HCT116 (cell line): ENCODE data around the gene PRPF39. TPM values are rescaled to one million over a fixed set of nuclear protein-coding genes. Genes with fewer than 3 reads are reported as not detected.

ENCODE experiments used
- ATAC-seq: fragments of 200-7000 bp; cut with Tn5 transposase; 2 replicates; pipeline ENCODE4 v1.9.1; 2020; ENCODE audit warnings: mild to moderate bottlenecking, moderate library complexity
- BruUV-seq: library from RNA; stranded (reverse); fragments of 400-500 nt; replicated peaks from 2 replicates; lab custom pipeline; 2021; lab: Mats Ljungman, UMichigan
- CTCF ChIA-PET: fragments of 300-600 bp; sonication (Branson Sonifier 250); formaldehyde crosslinking; loops from one replicate; lab custom pipeline; 2021; ENCODE audit warnings: antibody characterized with exemption; lab: Charles Lee
- POLR2A ChIA-PET: fragments of 300-600, 350-600 bp; sonication (Branson Sonifier 250); formaldehyde crosslinking; loops from one replicate; lab custom pipeline; 2021; ENCODE audit warnings: antibody characterized with exemption; lab: Charles Lee
- RAD21 ChIA-PET, 2 experiments: fragments of 300-600 bp; sonication (Branson Sonifier 250); formaldehyde crosslinking; loops; one replicate each; lab custom pipeline; 2023; ENCODE audit warnings: low total read pairs in 2 of 2; ENCODE audit not compliant: uncharacterized antibody in 2 of 2, unreplicated experiment in 2 of 2, low non-redundant PET in 1 of 2; lab: Charles Lee
- DNase-seq: peaks from one replicate; pipeline ENCODE4 v3.0.0-alpha.2; 2010; ENCODE audit warnings: low read depth, low spot score
- H2AFZ ChIP-seq: fragments of 200-600 bp; shearing (Covaris generic), sonication (generic); 2 replicates; pipeline ENCODE4 v1.6.1; 2017; ENCODE audit warnings: low read depth, mixed run types, mixed read lengths, antibody characterized with exemption, low read length; ENCODE audit not compliant: poor library complexity, severe bottlenecking
- H3K27ac ChIP-seq: 2 replicates; pipeline ENCODE4 v1.5.1; 2012; ENCODE audit warnings: low read depth, low read length
- H3K27me3 ChIP-seq: fragments of 200-600 bp; sonication (generic); 2 replicates; pipeline ENCODE4 v1.6.1; 2016; ENCODE audit warnings: mixed run types, low read length, mixed read lengths; ENCODE audit not compliant: insufficient read depth
- H3K36me3 ChIP-seq, 2 experiments: fragments of 200-500 bp in 1 of 2; fragments of 200-600 bp in 1 of 2; sonication (Bioruptor generic) in 1 of 2; sonication (generic) in 1 of 2; 2 replicates each; pipeline versions ENCODE4 v1.5.1 to v1.6.1; 2014 to 2016; ENCODE audit warnings: low read length in 2 of 2, inconsistent platforms in 1 of 2, mixed read lengths in 1 of 2, mixed run types in 1 of 2; ENCODE audit not compliant: insufficient read depth in 2 of 2, control insufficient read depth in 1 of 2
- H3K4me1 ChIP-seq, 2 experiments: fragments of 200-600 bp in 1 of 2; sonication (generic) in 1 of 2; 2 replicates each; pipeline versions ENCODE4 v1.5.1 to v1.6.1; 2012 to 2017; ENCODE audit warnings: low read length in 2 of 2, inconsistent platforms in 1 of 2, mild to moderate bottlenecking in 1 of 2, mixed read lengths in 1 of 2, mixed run types in 1 of 2, moderate library complexity in 1 of 2; ENCODE audit not compliant: insufficient read depth in 2 of 2, control insufficient read depth in 1 of 2
- H3K4me2 ChIP-seq: fragments of 200-600 bp; sonication (generic); 2 replicates; pipeline ENCODE4 v1.6.1; 2017; ENCODE audit warnings: mixed run types, low read length, mixed read lengths
- H3K4me3 ChIP-seq, 2 experiments: fragments of 200-600 bp in 1 of 2; sonication (generic) in 1 of 2; replicated peaks in 1 of 2; 2 replicates each; pipeline ENCODE4 v1.5.1; 2011 to 2016; ENCODE audit warnings: low read length in 2 of 2, control low read depth in 1 of 2, low read depth in 1 of 2, mild to moderate bottlenecking in 1 of 2, mixed read lengths in 1 of 2, mixed run types in 1 of 2
- H3K79me2 ChIP-seq: fragments of 200-600 bp; sonication (generic); 2 replicates; pipeline ENCODE4 v1.6.1; 2017; ENCODE audit warnings: mild to moderate bottlenecking, mixed run types, low read length, moderate library complexity, mixed read lengths; ENCODE audit not compliant: insufficient read depth
- H3K9ac ChIP-seq: fragments of 200-600 bp; sonication (generic); 2 replicates; pipeline ENCODE4 v1.6.1; 2016; ENCODE audit warnings: low read length, mixed read lengths
- H3K9me2 ChIP-seq: fragments of 200-600 bp; sonication (generic), shearing (Covaris generic); 2 replicates; pipeline ENCODE4 v1.6.1; 2017; ENCODE audit warnings: mixed run types, mild to moderate bottlenecking, moderate library complexity; ENCODE audit not compliant: insufficient read depth
- H3K9me3 ChIP-seq, 2 experiments: fragments of 200-500 bp in 1 of 2; fragments of 200-600 bp in 1 of 2; sonication (Bioruptor generic) in 1 of 2; sonication (generic) in 1 of 2; 2 replicates each; pipeline ENCODE4 v1.6.1; 2014 to 2017; ENCODE audit warnings: low read length in 2 of 2, mixed read lengths in 2 of 2, inconsistent platforms in 1 of 2, low read depth in 1 of 2, mild to moderate bottlenecking in 1 of 2, mixed run types in 1 of 2, moderate library complexity in 1 of 2; ENCODE audit not compliant: control insufficient read depth in 1 of 2, insufficient read depth in 1 of 2
- H4K20me1 ChIP-seq: fragments of 200-600 bp; sonication (generic), shearing (Covaris generic); 2 replicates; pipeline ENCODE4 v1.6.1; 2017; ENCODE audit warnings: mixed run types, mild to moderate bottlenecking, moderate library complexity; ENCODE audit not compliant: insufficient read depth
- ATF3 ChIP-seq: IDR thresholded peaks from 2 replicates; pipeline ENCODE4 v1.6.1; 2012
- CBX3 ChIP-seq: IDR thresholded peaks from 2 replicates; pipeline ENCODE4 v1.6.1; 2012; ENCODE audit warnings: low read depth
- CEBPB ChIP-seq: IDR thresholded peaks from 2 replicates; pipeline ENCODE4 v1.6.1; 2012; ENCODE audit warnings: low read depth
- CTCF ChIP-seq, 3 experiments: fragments of 200-600 bp in 1 of 3; sonication (generic) in 1 of 3; IDR thresholded peaks in 2 of 3; conservative IDR thresholded peaks in 1 of 3; 2 replicates each; pipeline ENCODE4 v1.5.1; 2012 to 2017; ENCODE audit warnings: low read depth in 2 of 3, low read length in 2 of 3, antibody characterized with exemption in 1 of 3, borderline replicate concordance in 1 of 3, control low read depth in 1 of 3, mild to moderate bottlenecking in 1 of 3, mixed read lengths in 1 of 3, mixed run types in 1 of 3, moderate library complexity in 1 of 3; ENCODE audit not compliant: insufficient read depth in 1 of 3
- EZH2phosphoT487 ChIP-seq: fragments of 200-600 bp; IDR thresholded peaks from 2 replicates; pipeline ENCODE4 v1.6.1; 2018; ENCODE audit warnings: antibody characterized with exemption, borderline replicate concordance
- JUND ChIP-seq: IDR thresholded peaks from 2 replicates; pipeline ENCODE4 v1.6.1; 2012
- MAX ChIP-seq: IDR thresholded peaks from 2 replicates; pipeline ENCODE4 v1.6.1; 2012
- POLR2A ChIP-seq: IDR thresholded peaks from 2 replicates; pipeline ENCODE4 v1.7.0; 2011; ENCODE audit warnings: borderline replicate concordance; ENCODE audit not compliant: insufficient read depth, insufficient read length; ENCODE audit errors: extremely low read depth
- SIN3A ChIP-seq: IDR thresholded peaks from 2 replicates; pipeline ENCODE4 v1.6.1; 2012; ENCODE audit warnings: low read depth
- SP1 ChIP-seq: IDR thresholded peaks from 2 replicates; pipeline ENCODE4 v1.6.1; 2012; ENCODE audit warnings: low read depth
- SRF ChIP-seq: IDR thresholded peaks from 2 replicates; pipeline ENCODE4 v1.6.1; 2012; ENCODE audit warnings: low read depth
- TCF7L2 ChIP-seq: IDR thresholded peaks from 2 replicates; pipeline ENCODE4 v1.7.0; 2011; ENCODE audit warnings: borderline replicate concordance, inconsistent platforms; ENCODE audit not compliant: insufficient read depth, insufficient read length; ENCODE audit errors: extremely low read depth
- ZFX ChIP-seq: fragments of 450-650 bp; IDR thresholded peaks from 2 replicates; pipeline ENCODE4 v1.6.1; 2017
- ZNF274 ChIP-seq: fragments of 200-500 bp; sonication (Bioruptor generic); IDR thresholded peaks from 2 replicates; pipeline ENCODE4 v1.6.1; 2014; ENCODE audit warnings: mild to moderate bottlenecking, low read depth, low read length, inconsistent platforms
- intact Hi-C: fragments of 100-400 bp; cut with micrococcal nuclease; formaldehyde crosslinking; loops from 2 replicates; pipeline ENCODE4 v1.10.0; 2022
- total RNA-seq: library from RNA; stranded (reverse); gene quantifications from one replicate; pipeline ENCODE4 v1.2.1, GENCODE V29; 2021; ENCODE audit not compliant: unreplicated experiment

The PRPF39 gene
- total RNA-seq, 1 experiment from 2014 or later = 44.7 TPM

GRCh38 chr14:45065956-45066355, 18.0 kb upstream of the PRPF39 start:
- Histone ChIP-seq H3K4me2 (no peak overlapping the region), H3K27me3 (no peaks in the 10 kb centered on the region), H3K4me1 (no peaks in the 10 kb centered on the region), H3K36me3 (no peaks in the 10 kb centered on the region), H2AFZ (no peak overlapping the region), H3K9me2 (no peaks in the 10 kb centered on the region), H4K20me1 (no peaks in the 10 kb centered on the region), H3K9me3 (no peaks in the 10 kb centered on the region), H3K79me2 (no peaks in the 10 kb centered on the region), H3K27ac (no peak overlapping the region), H3K9ac (no peak overlapping the region), H3K4me3 (no peak overlapping the region)
- no TSS peak for BruUV-seq
- POLR2A ChIA-PET = no interaction called here
- RAD21 ChIA-PET = no interaction called here
- intact Hi-C loops = no loop called here
- CTCF ChIA-PET = no interaction called here
- DNase-seq = no peak
- no peak for ATAC-seq
- TF ChIP-seq CBX3 (no peak), SP1 (no peak), CTCF (IDR thresholded peaks at IDR 0.05 in 2 of 3, conservative IDR thresholded peaks at IDR 0.05 in 1 of 3; ENCODE audit: borderline replicate concordance in 1 of 3, insufficient read depth in 1 of 3, low read depth in 2 of 3, low read length in 2 of 3) (no peak), ZFX (no peak), ZNF274 (no peak), EZH2phosphoT487 (no peak)

- Histone ChIP-seq H3K4me2 (no peak overlapping the region), H3K4me3 (no peak overlapping the region), H4K20me1 (no peaks in the 10 kb centered on the region), H2AFZ (no peak overlapping the region), H3K9ac (no peak overlapping the region), H3K27me3 (no peaks in the 10 kb centered on the region), H3K4me1 (no peaks in the 10 kb centered on the region), H3K27ac (no peak overlapping the region), H3K36me3 (no peaks in the 10 kb centered on the region), H3K79me2 (no peaks in the 10 kb centered on the region), H3K9me3 (no peaks in the 10 kb centered on the region), H3K9me2 (no peaks in the 10 kb centered on the region)
- ChIA-PET POLR2A (no interaction called here), RAD21 (no interaction called here), CTCF (no interaction called here)
- no TSS peak for BruUV-seq
- ATAC-seq (no peak), DNase-seq (no peak)
- intact Hi-C loops = no loop called here
- TF ChIP-seq MAX (no peak), CTCF (IDR thresholded peaks at IDR 0.05 in 2 of 3, conservative IDR thresholded peaks at IDR 0.05 in 1 of 3; ENCODE audit: borderline replicate concordance in 1 of 3, insufficient read depth in 1 of 3, low read depth in 2 of 3, low read length in 2 of 3) (no peak), ZFX (no peak), SIN3A (no peak), CEBPB (no peak), POLR2A (no peak), ATF3 (no peak), TCF7L2 (no peak), JUND (no peak), ZNF274 (no peak), CBX3 (no peak), SRF (no peak)
These were observed 17.2 kb upstream of the PRPF39 start for GRCh38 chr14:45066667-45067066.
